IPS DF 4.7 (cell line): ENCODE measurements around the gene TRIM49.
"Not testable (repeated sequence)": the region's sequence is repeated elsewhere in the genome, so short reads cannot be mapped to it uniquely, and the experiment has no call there.

ENCODE experiments used
- DNase-seq: peaks from one replicate; pipeline ENCODE4 v3.0.0-alpha.2; 2013; ENCODE audit warnings: low spot score; ENCODE audit errors: extremely low read depth

Gene TRIM49, protein sequence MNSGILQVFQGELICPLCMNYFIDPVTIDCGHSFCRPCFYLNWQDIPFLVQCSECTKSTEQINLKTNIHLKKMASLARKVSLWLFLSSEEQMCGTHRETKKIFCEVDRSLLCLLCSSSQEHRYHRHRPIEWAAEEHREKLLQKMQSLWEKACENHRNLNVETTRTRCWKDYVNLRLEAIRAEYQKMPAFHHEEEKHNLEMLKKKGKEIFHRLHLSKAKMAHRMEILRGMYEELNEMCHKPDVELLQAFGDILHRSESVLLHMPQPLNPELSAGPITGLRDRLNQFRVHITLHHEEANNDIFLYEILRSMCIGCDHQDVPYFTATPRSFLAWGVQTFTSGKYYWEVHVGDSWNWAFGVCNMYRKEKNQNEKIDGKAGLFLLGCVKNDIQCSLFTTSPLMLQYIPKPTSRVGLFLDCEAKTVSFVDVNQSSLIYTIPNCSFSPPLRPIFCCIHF

DNA sequence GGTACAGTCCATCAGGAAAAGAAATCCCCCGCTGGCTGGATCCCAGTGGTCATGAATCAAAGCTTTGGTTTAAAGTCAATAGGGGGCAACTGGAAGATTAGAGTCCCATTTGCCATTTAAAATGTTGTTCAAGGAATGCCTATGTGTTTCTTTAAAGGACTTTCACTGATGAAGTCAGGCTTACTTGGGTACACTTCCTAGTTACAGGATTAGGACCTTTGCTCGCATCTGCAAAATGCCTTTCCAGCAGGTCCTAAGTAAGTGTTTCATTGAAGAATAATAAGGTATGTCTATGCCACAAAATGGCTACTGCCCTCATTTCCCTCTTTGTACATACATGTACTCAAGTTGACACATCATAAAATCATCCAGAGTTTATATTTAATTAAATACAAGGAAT is at the start of gene TRIM49:
Gene TRIM49 (minus strand): TSS at position 101 of the 400 bp plus-strand sequence. CDS start 4,106 bp downstream, outside the sequence.
- not testable (repeated sequence) for DNase-seq

DNA sequence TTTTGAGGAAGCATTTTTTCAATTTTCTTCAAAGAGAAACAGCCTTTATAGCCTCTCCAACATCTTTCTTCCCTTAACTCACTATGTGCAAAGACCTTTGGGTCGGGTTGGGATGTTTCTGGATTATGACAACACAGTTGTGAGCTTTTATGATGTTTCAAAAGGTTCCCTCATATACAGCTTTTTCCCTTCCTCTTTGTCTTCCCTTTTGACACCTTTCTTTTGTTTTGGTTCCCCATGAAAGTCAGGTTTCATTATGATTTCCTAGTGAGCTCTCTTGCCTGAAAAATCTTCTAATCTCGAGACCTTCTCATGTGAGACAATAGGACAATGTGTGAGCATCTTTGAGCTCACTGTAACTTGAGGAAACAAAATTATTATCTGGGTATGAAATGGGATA is 18.3 kb upstream of the TRIM49 start:
- not testable (repeated sequence) for DNase-seq

DNA sequence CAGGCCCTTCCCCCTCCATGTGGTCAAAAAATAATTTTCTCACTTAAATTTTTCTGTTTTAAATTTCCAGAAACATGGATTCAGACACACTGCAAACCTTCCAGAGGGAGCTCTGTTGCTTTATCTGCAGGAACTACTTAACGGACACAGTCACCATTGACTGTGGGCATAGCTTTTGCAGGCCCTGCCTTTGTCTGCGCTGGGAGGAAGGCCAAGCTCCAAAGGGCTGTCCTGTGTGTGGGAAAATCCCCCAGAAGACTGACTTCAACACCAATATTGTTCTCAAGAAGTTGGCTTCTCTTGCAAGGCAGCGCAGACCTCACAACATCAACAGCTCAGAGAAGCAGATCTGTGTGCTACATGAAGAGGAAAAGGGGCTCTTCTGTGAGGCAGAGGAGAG is 11.6 kb upstream of the TRIM49 start:
- DNase-seq = not testable (repeated sequence)

DNA sequence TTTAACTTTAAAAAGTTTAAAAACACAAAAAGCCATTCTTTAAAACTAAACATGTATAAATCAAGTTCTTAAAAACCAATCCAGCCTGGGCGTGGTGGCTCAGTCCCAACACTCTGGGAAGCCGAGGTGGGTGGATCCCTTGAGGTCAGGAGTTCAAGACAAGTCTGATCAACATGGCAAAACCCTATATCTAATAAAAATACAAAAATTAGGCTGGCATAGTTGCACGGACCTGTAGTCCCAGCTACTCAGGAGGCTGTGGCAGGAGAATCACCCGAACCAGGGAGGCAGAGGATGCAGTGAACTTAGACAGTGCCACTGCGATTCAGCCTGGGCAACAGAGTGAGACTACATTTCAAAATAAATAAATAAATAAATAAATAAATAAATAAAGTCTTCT is 5.2 kb upstream of the TRIM49 start:
- not testable (repeated sequence) for DNase-seq

GRCh38 chr11:89787506-89788063 is 20.8 kb downstream of the TRIM49 start:
- not testable (repeated sequence) for DNase-seq

GRCh38 chr11:89785726-89786125 is 22.6 kb downstream of the TRIM49 start:
- not testable (repeated sequence) for DNase-seq

DNA sequence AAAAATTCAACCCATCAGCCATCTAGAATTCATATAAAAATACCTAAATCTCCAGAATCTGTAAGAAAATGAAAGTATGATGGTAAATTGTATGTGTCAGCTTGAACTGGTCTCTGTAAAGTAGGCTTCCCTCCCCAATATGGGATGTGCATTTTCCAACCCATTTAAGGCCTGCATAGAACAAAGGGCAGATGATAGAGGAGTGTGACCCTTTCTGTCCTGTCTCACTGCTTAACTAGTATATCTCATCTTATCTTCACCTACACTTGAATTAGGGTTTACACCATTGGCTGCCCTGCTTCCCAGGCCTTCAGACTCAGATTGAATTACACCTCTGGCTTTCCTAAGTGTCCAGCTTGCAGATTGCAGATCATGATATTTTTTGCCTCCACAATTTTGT is 57.6 kb downstream of the TRIM49 start:
- DNase-seq = not testable (repeated sequence)
